ENCODE measurements around the gene XYLT1. TPM values are rescaled to one million over a fixed set of nuclear protein-coding genes. Genes with fewer than 3 reads are reported as not detected.

Gene XYLT1
- total RNA-seq, 2 experiments from 2014 or later: 59.4 to 60.4 TPM

- H3K4me3 Mint-ChIP-seq: peak overlapping the region; percentile 52
- H3K27ac Mint-ChIP-seq: peak overlapping the region; percentile 99
- ATAC-seq (no peak), DNase-seq (no peak)
- no peaks in the 10 kb centered on the region for H3K27me3 Mint-ChIP-seq (ENCODE audit: low read depth)
- H3K4me1 Mint-ChIP-seq (ENCODE audit: low read depth): peaks cover 98% of the 10 kb centered on the region
- H3K9me3 Mint-ChIP-seq (ENCODE audit: insufficient read depth): peaks cover 5% of the 10 kb centered on the region
- peaks cover 65% of the 10 kb centered on the region for H3K36me3 Mint-ChIP-seq (ENCODE audit: low read depth)
- POLR2A ChIA-PET: interaction anchor here (1.1 to 5.5 kb wide), 2 partner anchors 21 to 25 kb away, joined by 5 to 41 read pairs; no protein-coding TSS in a partner anchor
- CTCF ChIA-PET: interaction anchor here (1.0 to 13.3 kb wide), 3 partner anchors 9 to 49 kb away, joined by 3 to 142 read pairs (median 24); no protein-coding TSS in a partner anchor
Measured at GRCh38 chr16:17367923-17368322, 102.8 kb downstream of the XYLT1 start.

DNA sequence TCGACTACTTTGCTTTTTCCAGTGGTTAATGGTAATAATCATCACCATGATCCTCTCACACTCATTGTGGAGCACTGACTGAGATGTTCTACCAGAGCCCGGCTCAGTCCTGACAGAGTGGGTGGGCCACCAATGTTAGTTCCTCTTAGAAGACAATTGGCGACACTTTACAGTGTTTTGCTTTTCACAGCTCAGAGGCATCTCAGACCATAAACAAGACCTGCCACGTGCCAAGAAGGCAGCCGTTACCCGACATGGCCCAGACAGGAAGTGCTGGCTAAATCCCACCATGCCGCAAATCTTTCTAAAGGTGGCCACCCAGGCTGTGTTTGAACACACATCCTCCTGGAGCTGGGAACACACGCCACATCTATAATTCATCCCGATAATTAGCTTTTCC, 103.7 kb downstream of the XYLT1 start:
- Mint-ChIP-seq H3K36me3 (ENCODE audit: low read depth) (peaks cover 67% of the 10 kb centered on the region), H3K9me3 (ENCODE audit: insufficient read depth) (peaks cover 5% of the 10 kb centered on the region), H3K4me1 (ENCODE audit: low read depth) (peaks cover 98% of the 10 kb centered on the region), H3K27me3 (ENCODE audit: low read depth) (no peaks in the 10 kb centered on the region), H3K27ac (peak overlapping the region; percentile 99), H3K4me3 (peak overlapping the region; percentile 17)
- POLR2A ChIA-PET: interaction anchor here (1.0 to 5.5 kb wide), 3 partner anchors 21 to 100 kb away, joined by 4 to 41 read pairs (median 5); no protein-coding TSS in a partner anchor
- CTCF ChIA-PET: interaction anchor here (1.0 to 13.3 kb wide), 3 partner anchors 21 to 50 kb away, joined by 3 to 142 read pairs (median 4); no protein-coding TSS in a partner anchor
- ATAC-seq (no peak), DNase-seq (peak; percentile 52)

GRCh38 chr16:17366299-17366961, 104.3 kb downstream of the XYLT1 start:
- Mint-ChIP-seq H3K9me3 (ENCODE audit: insufficient read depth) (peaks cover 5% of the 10 kb centered on the region), H3K27me3 (ENCODE audit: low read depth) (no peaks in the 10 kb centered on the region), H3K4me1 (ENCODE audit: low read depth) (peaks cover 98% of the 10 kb centered on the region), H3K4me3 (no peak overlapping the region), H3K27ac (peak overlapping the region; percentile 99), H3K36me3 (ENCODE audit: low read depth) (peaks cover 64% of the 10 kb centered on the region)
- ChIA-PET POLR2A (interaction anchor here (0.9 to 5.5 kb wide), 3 partner anchors 20 to 101 kb away, joined by 4 to 41 read pairs (median 4); no protein-coding TSS in a partner anchor), CTCF (interaction anchor here (0.7 to 13.3 kb wide), 5 partner anchors 20 to 154 kb away, joined by 3 to 142 read pairs (median 3); no protein-coding TSS in a partner anchor)
- DNase-seq (no peak), ATAC-seq (no peak)

DNA sequence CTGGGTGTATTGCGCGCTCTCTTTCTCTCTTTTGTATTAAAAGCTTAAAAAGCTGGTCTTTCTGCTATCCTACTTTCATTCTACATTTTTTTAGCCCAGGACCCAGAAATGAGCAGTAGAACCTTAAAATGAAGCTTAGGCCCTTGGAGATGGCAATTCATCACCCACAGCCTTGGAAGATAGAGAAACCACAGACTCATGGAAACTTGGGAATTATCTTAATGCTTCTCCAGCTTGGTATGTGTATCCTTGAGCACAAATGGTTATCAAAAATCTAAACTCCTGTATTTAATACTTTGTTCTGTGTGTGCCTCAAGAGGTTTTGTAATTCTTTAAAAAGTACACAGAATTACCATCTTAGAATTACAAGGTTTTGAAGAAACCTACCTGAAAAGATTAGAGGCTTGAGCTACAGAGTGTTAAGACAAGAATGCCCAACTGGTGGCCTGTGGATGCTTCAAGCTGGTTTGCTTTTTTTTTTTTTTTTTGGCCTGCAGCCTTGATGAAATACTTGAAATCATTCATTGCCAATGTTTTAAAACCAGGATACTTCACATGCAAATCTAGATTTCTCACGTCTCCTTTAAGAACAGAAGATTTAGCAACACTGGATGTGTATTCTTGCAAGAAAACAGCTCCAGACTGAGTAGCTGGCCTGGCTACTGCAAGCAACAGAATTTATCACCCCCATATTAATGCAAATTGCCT, 105.0 kb downstream of the XYLT1 start:
- H3K4me3 Mint-ChIP-seq: no peak overlapping the region
- H3K27ac Mint-ChIP-seq: peak overlapping the region; percentile 85
- ATAC-seq: no peak
- H3K36me3 Mint-ChIP-seq (ENCODE audit: low read depth): peaks cover 70% of the 10 kb centered on the region
- H3K4me1 Mint-ChIP-seq (ENCODE audit: low read depth): peaks cover 98% of the 10 kb centered on the region
- peaks cover 5% of the 10 kb centered on the region for H3K9me3 Mint-ChIP-seq (ENCODE audit: insufficient read depth)
- H3K27me3 Mint-ChIP-seq (ENCODE audit: low read depth): no peaks in the 10 kb centered on the region
- ChIA-PET CTCF (interaction anchor here (0.7 to 13.3 kb wide), 5 partner anchors 19 to 154 kb away, joined by 3 to 142 read pairs (median 3); no protein-coding TSS in a partner anchor), POLR2A (interaction anchor here (0.9 to 5.5 kb wide), 3 partner anchors 19 to 102 kb away, joined by 3 to 41 read pairs (median 4); no protein-coding TSS in a partner anchor)
- no peak for DNase-seq

GRCh38 chr16:17365211-17365541, 105.6 kb downstream of the XYLT1 start:
- Mint-ChIP-seq H3K27me3 (ENCODE audit: low read depth) (no peaks in the 10 kb centered on the region), H3K4me1 (ENCODE audit: low read depth) (peaks cover 98% of the 10 kb centered on the region), H3K9me3 (ENCODE audit: insufficient read depth) (peaks cover 5% of the 10 kb centered on the region), H3K4me3 (no peak overlapping the region), H3K36me3 (ENCODE audit: low read depth) (peaks cover 72% of the 10 kb centered on the region), H3K27ac (peak overlapping the region; percentile 85)
- POLR2A ChIA-PET: interaction anchor here (0.9 to 5.5 kb wide), 2 partner anchors 19 to 102 kb away, joined by 3 to 41 read pairs; no protein-coding TSS in a partner anchor
- CTCF ChIA-PET: interaction anchor here (1.1 to 13.3 kb wide), 2 partner anchors 19 to 102 kb away, joined by 3 to 142 read pairs; no protein-coding TSS in a partner anchor
- DNase-seq (no peak), ATAC-seq (no peak)

DNA sequence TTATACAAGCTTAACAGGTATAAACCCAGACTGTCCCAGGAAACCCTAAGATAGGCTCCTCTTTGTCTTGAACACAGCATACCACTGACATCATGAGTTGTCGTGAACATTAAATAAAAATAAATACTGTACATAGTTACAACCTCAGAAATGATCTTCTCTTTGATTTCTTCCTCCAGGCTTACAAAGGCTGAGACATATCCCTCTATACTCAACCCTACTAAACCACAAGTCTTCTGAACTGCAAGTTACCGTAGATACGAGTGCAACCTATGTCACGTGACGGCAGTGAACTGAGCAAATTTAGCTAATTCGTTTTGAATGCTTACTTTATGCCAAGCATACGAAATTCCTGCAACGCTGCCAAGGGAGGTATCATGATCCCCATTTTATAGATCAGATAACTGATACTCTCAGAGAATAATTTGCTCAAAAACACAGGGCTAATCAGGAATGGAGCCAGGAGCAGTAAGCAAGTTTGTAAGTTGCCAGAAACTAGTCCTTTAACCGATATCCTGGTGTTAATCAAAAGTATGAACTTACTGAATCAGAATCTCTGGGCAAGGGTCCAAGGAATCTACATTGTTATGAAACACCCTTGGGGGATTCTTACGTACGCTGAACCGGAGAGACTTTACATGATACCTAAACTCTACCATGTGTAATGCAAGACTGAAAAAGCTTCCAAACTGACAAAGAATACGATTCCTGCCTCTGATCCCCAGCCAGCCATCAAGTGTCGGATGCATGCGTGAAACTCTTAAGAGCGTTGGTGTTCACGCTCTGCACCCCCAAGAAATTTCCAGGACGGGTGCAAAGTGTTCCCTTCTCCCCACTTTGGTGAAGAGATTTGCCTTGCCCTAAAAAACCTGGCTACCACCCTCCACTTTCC, 106.2 kb downstream of the XYLT1 start:
- ATAC-seq (peak; percentile 76), DNase-seq (peak; percentile 78)
- Mint-ChIP-seq H3K9me3 (ENCODE audit: insufficient read depth) (peaks cover 5% of the 10 kb centered on the region), H3K36me3 (ENCODE audit: low read depth) (peaks cover 73% of the 10 kb centered on the region), H3K27me3 (ENCODE audit: low read depth) (no peaks in the 10 kb centered on the region), H3K27ac (peak overlapping the region; percentile 85), H3K4me1 (ENCODE audit: low read depth) (peaks cover 98% of the 10 kb centered on the region), H3K4me3 (peak overlapping the region; percentile 38)
- ChIA-PET POLR2A (interaction anchor here (0.9 to 5.5 kb wide), 4 partner anchors 18 to 103 kb away, joined by 3 to 41 read pairs (median 6); no protein-coding TSS in a partner anchor), CTCF (interaction anchor here (1.0 to 13.3 kb wide), 3 partner anchors 18 to 103 kb away, joined by 4 to 142 read pairs (median 10); no protein-coding TSS in a partner anchor)

GRCh38 chr16:17362946-17363345, 107.8 kb downstream of the XYLT1 start:
- POLR2A ChIA-PET: interaction anchor here (1.1 to 5.5 kb wide), 3 partner anchors 16 to 20 kb away, joined by 4 to 41 read pairs (median 8); no protein-coding TSS in a partner anchor
- no peak overlapping the region for H3K4me3 Mint-ChIP-seq

GRCh38 chr16:17362183-17362582, 108.6 kb downstream of the XYLT1 start:
- H3K4me3 Mint-ChIP-seq: no peak overlapping the region
- H3K27me3 Mint-ChIP-seq (ENCODE audit: low read depth): no peaks in the 10 kb centered on the region
- ChIA-PET CTCF (interaction anchor here (1.2 to 13.3 kb wide), 3 partner anchors 9 to 16 kb away, joined by 3 to 142 read pairs (median 4); no protein-coding TSS in a partner anchor), POLR2A (interaction anchor here (1.1 kb wide), 1 partner anchor 15 kb away, joined by 4 read pairs; no protein-coding TSS in a partner anchor)
- H3K27ac Mint-ChIP-seq: peak overlapping the region; percentile 29
- no peak for DNase-seq
- no peak for ATAC-seq
- peaks cover 97% of the 10 kb centered on the region for H3K4me1 Mint-ChIP-seq (ENCODE audit: low read depth)
- peaks cover 2% of the 10 kb centered on the region for H3K9me3 Mint-ChIP-seq (ENCODE audit: insufficient read depth)
- peaks cover 79% of the 10 kb centered on the region for H3K36me3 Mint-ChIP-seq (ENCODE audit: low read depth)

More at GRCh38 chr16:17362946-17363345, 107.8 kb downstream of the XYLT1 start:
- Mint-ChIP-seq H3K27me3 (ENCODE audit: low read depth) (no peaks in the 10 kb centered on the region), H3K27ac (peak overlapping the region; percentile 85), H3K9me3 (ENCODE audit: insufficient read depth) (peaks cover 5% of the 10 kb centered on the region), H3K4me1 (ENCODE audit: low read depth) (peaks cover 98% of the 10 kb centered on the region), H3K36me3 (ENCODE audit: low read depth) (peaks cover 80% of the 10 kb centered on the region)
- CTCF ChIA-PET: interaction anchor here (1.6 to 13.3 kb wide), 2 partner anchors 11 to 16 kb away, joined by 4 to 142 read pairs; no protein-coding TSS in a partner anchor
- DNase-seq: no peak
- no peak for ATAC-seq

DNA sequence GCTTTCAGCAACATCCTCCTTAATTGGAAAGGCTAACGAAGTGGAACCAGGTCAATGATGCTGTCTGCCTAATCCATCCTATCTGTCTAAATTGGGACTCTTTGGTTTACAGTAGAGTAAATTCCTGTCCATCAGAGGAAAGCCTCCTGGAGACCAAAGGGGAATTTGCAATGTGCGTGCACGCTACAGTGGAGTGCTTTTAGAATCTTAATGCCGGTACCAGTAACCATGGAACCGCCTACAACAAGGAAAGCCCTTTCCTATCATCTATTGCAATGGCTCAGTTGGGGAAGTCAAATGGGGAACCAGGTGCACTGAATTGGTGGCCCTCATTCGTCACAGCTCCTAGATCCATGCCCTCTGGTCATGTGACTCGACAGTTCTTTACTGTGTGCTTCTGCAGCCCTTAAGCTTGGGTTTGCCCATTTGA, 110.1 kb downstream of the XYLT1 start:
- peaks cover 79% of the 10 kb centered on the region for H3K36me3 Mint-ChIP-seq (ENCODE audit: low read depth)
- H3K27me3 Mint-ChIP-seq (ENCODE audit: low read depth): no peaks in the 10 kb centered on the region
- CTCF ChIA-PET: interaction anchor here (0.8 to 13.3 kb wide), 5 partner anchors 9 to 218 kb away, joined by 3 to 142 read pairs (median 24); no protein-coding TSS in a partner anchor
- DNase-seq (no peak), ATAC-seq (no peak)
- H3K9me3 Mint-ChIP-seq (ENCODE audit: insufficient read depth): no peaks in the 10 kb centered on the region
- no peak overlapping the region for H3K4me3 Mint-ChIP-seq
- H3K4me1 Mint-ChIP-seq (ENCODE audit: low read depth): peaks cover 92% of the 10 kb centered on the region
- H3K27ac Mint-ChIP-seq: peak overlapping the region; percentile 94
- POLR2A ChIA-PET: interaction anchor here (1.0 to 3.9 kb wide), 5 partner anchors 9 to 55 kb away, joined by 3 to 27 read pairs (median 8); no protein-coding TSS in a partner anchor

- peaks cover 77% of the 10 kb centered on the region for H3K36me3 Mint-ChIP-seq (ENCODE audit: low read depth)
- H3K9me3 Mint-ChIP-seq (ENCODE audit: insufficient read depth): no peaks in the 10 kb centered on the region
- peak overlapping the region; percentile 94 for H3K27ac Mint-ChIP-seq
- POLR2A ChIA-PET: interaction anchor here (0.7 to 3.9 kb wide), 7 partner anchors 10 to 108 kb away, joined by 3 to 27 read pairs (median 5); no protein-coding TSS in a partner anchor
- no peaks in the 10 kb centered on the region for H3K27me3 Mint-ChIP-seq (ENCODE audit: low read depth)
- peaks cover 88% of the 10 kb centered on the region for H3K4me1 Mint-ChIP-seq (ENCODE audit: low read depth)
- peak overlapping the region; percentile 40 for H3K4me3 Mint-ChIP-seq
- CTCF ChIA-PET: interaction anchor here (0.8 to 2.9 kb wide), 6 partner anchors 10 to 219 kb away, joined by 3 to 26 read pairs (median 9); no protein-coding TSS in a partner anchor
- DNase-seq (peak; percentile 58), ATAC-seq (peak; percentile 55)
Measured at GRCh38 chr16:17359788-17360390, 110.9 kb downstream of the XYLT1 start.

All from activated CD8-positive, alpha-beta T cell treated with anti-CD3 and anti-CD28 coated beads, Interleukin-2, amount 10 ng/mL, durations not matched to agents 7 days and 5 days (primary cell).